SJCRH30 (cell line): ENCODE data around the gene ZNF385B. TPM values are rescaled to one million over a fixed set of nuclear protein-coding genes. Genes with fewer than 3 reads are reported as not detected.

Experiments
- DNase-seq, 2 experiments: peaks; one replicate each; pipeline ENCODE4 v3.0.0-alpha.2; 2015 to 2020
- H3K27ac ChIP-seq: fragments of 250-450 bp; sonication (Bioruptor Pico); 2 replicates; pipeline ENCODE4 v1.5.1; 2020; ENCODE audit warnings: mild to moderate bottlenecking, moderate library complexity
- H3K27me3 ChIP-seq: fragments of 250-450 bp; sonication (Bioruptor Pico); 2 replicates; pipeline ENCODE4 v1.5.1; 2020; ENCODE audit warnings: mild to moderate bottlenecking, moderate library complexity
- H3K36me3 ChIP-seq: fragments of 250-450 bp; sonication (Bioruptor Pico); 2 replicates; pipeline ENCODE4 v1.5.1; 2020; ENCODE audit warnings: mild to moderate bottlenecking, moderate library complexity
- H3K4me1 ChIP-seq: fragments of 250-450 bp; sonication (Bioruptor Pico); 2 replicates; pipeline ENCODE4 v1.5.1; 2020; ENCODE audit warnings: mild to moderate bottlenecking, moderate library complexity
- H3K4me3 ChIP-seq: fragments of 250-450 bp; sonication (Bioruptor Pico); 2 replicates; pipeline ENCODE4 v1.5.1; 2020; ENCODE audit warnings: mild to moderate bottlenecking, moderate library complexity
- H3K9me3 ChIP-seq: fragments of 250-450 bp; sonication (Bioruptor Pico); replicated peaks from 2 replicates; pipeline ENCODE4 v1.5.1; 2020; ENCODE audit warnings: mild to moderate bottlenecking, moderate library complexity
- total RNA-seq: library from RNA; depleted of rRNA; stranded (reverse); fragments of >200 nt; shearing (Covaris generic); gene quantifications from 2 replicates; pipeline ENCODE4 v1.2.3, GENCODE V29; 2014

Gene ZNF385B
- total RNA-seq, 1 experiment from 2014 or later: 2.1 TPM

DNA sequence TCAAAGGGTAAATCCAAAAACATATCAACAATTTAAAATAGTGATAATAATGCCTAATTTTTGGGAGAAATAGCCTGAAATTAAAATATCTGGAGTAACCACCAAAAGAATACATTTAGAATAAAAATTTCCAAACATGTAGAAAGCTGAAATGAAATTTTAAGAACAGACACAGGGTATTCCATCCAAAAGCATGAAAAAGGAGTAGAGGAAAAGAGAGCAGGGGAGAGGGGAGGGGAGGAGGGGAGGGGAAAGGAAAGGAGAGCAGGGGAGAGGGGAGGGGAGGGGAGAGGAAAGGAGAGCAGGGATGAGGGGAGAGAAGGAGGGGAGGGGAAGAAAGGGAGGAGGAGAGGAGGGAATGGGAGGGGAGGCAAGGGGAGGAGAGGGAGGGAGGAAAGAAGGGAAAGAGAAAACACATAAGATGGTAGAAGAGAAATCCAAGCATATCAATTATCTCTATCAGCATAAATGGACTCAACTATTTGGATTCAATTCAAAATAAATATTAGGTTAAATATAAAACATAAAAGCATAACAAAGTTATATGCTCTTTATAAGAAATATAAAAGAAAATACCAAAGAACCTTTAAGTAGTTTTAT lies 141.1 kb downstream of the ZNF385B start:
- Histone ChIP-seq H3K4me3 (no peak overlapping the region), H3K36me3 (no peaks in the 10 kb centered on the region), H3K9me3 (no peaks in the 10 kb centered on the region; the same call in 1 of the 2 replicates), H3K4me1 (peaks cover 6% of the 10 kb centered on the region), H3K27ac (no peak overlapping the region), H3K27me3 (no peaks in the 10 kb centered on the region)
- no peak for DNase-seq

DNA sequence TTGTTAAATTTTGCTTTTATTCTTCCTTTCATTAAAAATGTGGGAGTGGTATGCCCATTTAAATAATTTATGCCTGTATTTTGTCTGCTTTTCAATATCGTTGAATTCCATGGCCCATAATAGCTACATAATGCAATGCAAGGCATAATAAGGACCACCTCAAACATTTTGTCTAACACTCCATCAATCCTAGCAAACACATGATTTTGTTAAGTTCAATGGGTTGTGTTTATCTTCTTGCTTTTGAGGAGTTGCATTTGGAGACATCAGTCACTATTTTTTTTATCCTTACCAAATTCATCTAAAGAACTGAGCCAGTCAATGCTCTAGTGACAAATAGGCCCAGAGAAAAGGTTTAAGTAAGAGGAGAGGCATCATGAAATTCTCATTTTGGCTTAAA lies 145.5 kb downstream of the ZNF385B start:
- no peaks in the 10 kb centered on the region for H3K36me3 ChIP-seq
- H3K9me3 ChIP-seq: no peaks in the 10 kb centered on the region

DNA sequence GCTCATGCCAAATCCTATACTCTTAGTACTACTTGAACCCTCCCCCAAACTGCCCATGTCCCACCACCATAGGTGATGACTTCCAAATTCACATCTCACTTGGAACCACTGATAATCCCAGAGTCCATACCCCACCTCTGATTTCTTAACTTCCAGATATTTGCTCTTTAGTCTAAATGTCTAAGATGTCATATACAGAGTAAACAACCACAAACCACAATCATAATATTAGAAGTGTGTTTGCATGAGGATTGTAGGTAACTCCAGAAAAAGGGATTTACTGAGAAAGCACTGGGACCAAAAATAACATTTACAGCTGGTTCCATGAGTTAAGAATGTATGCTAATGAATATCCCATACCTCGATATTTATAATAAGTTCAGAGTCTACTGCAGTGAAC lies 146.2 kb downstream of the ZNF385B start:
- Histone ChIP-seq H3K4me1 (no peaks in the 10 kb centered on the region), H3K4me3 (no peak overlapping the region), H3K27me3 (no peaks in the 10 kb centered on the region), H3K36me3 (no peaks in the 10 kb centered on the region), H3K27ac (no peak overlapping the region), H3K9me3 (no peaks in the 10 kb centered on the region)
- no peak for DNase-seq

More for the DNA sequence above, 145.5 kb downstream of the ZNF385B start:
- H3K4me3 ChIP-seq: no peak overlapping the region
- H3K27ac ChIP-seq: no peak overlapping the region
- no peaks in the 10 kb centered on the region for H3K4me1 ChIP-seq
- no peak for DNase-seq
- H3K27me3 ChIP-seq: no peaks in the 10 kb centered on the region

DNA sequence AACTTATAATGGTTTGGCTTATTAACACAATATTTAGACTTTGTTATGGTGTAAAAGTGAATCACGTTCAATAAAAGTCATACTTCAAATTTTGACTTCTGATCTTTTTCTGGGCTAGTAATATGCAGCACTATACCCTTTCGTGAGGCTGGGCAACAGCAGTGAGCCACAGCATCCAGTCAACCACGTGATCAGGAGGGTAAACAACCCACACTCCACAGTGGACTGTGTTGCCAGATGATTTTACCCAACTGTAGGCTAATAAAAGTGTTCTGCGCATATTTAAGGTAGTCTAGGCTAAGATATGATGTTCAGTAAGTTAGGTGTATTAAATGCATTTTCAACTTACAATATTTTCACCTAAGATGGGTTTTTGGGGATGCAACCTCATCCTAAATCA lies 148.6 kb downstream of the ZNF385B start:
- Histone ChIP-seq H3K36me3 (no peaks in the 10 kb centered on the region), H3K4me3 (no peak overlapping the region), H3K9me3 (no peaks in the 10 kb centered on the region), H3K4me1 (no peaks in the 10 kb centered on the region), H3K27me3 (no peaks in the 10 kb centered on the region), H3K27ac (no peak overlapping the region)
- no peak for DNase-seq

DNA sequence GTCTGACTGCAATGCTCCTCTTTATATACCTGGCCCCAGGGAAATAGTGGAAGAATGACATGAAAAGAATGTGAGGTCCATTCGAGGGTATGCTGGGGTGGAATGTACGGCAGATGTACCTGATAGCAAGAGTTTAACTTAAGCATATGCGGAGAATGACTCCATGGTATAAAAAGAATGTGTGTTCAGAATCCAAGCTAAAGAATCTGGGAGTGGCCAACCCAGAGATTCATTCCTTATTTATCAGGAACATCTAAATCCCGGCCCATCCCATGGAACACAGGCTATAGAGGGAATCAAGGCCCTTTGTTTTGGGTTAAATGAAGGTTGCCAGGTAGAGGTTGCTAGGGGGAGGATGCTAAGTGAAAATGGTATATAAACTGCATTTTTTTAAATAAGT lies 150.0 kb downstream of the ZNF385B start:
- Histone ChIP-seq H3K36me3 (no peaks in the 10 kb centered on the region), H3K27me3 (no peaks in the 10 kb centered on the region), H3K27ac (no peak overlapping the region), H3K4me3 (no peak overlapping the region), H3K4me1 (no peaks in the 10 kb centered on the region), H3K9me3 (no peaks in the 10 kb centered on the region)
- no peak for DNase-seq

DNA sequence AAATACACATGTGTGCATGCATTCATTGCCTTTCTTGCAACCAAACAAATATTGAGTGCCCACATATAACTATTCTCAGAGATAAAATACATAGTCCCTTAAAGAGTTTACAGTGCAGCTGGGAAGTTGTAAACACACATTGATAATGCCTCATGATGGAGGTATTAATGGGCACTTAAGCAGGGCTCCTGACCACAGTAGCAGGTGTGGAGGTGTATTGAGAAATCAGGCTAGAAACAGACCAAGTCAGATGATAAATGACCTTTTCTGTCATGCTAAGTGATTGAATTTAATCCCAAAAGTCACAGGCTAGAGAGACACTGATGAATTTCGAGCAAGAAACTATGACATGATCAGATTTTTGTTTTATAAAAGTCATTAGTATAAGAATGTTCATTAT lies 157.7 kb downstream of the ZNF385B start:
- Histone ChIP-seq H3K4me3 (no peak overlapping the region), H3K4me1 (peaks cover 6% of the 10 kb centered on the region; the same call in 1 of the 2 replicates), H3K9me3 (no peaks in the 10 kb centered on the region), H3K27ac (no peak overlapping the region), H3K27me3 (no peaks in the 10 kb centered on the region), H3K36me3 (no peaks in the 10 kb centered on the region)
- DNase-seq: no peak

DNA sequence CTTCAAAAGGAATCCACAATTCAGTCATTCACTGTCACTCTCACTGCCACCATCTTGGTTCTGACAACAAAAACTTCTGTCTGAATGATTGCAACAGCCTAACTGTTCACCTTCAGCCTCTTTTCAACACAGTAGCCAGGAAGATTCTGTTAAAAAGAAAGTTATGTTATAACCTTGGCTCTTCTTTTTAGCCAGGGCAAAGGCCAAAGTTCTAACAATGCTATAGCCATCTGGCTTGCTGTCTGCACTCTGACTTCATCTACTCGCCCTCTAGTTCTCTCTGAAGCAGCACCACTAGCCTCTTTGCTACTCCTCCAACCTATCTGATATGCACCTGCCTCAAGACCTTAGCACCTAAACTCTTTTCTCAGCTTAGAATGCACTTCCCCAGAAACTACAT lies 158.5 kb downstream of the ZNF385B start:
- H3K36me3 ChIP-seq: no peaks in the 10 kb centered on the region
- no peak overlapping the region for H3K4me3 ChIP-seq
- H3K27ac ChIP-seq: no peak overlapping the region
- no peaks in the 10 kb centered on the region for H3K27me3 ChIP-seq
- no peaks in the 10 kb centered on the region for H3K9me3 ChIP-seq
- no peak for DNase-seq
- peaks cover 6% of the 10 kb centered on the region; the same call in 1 of the 2 replicates for H3K4me1 ChIP-seq

DNA sequence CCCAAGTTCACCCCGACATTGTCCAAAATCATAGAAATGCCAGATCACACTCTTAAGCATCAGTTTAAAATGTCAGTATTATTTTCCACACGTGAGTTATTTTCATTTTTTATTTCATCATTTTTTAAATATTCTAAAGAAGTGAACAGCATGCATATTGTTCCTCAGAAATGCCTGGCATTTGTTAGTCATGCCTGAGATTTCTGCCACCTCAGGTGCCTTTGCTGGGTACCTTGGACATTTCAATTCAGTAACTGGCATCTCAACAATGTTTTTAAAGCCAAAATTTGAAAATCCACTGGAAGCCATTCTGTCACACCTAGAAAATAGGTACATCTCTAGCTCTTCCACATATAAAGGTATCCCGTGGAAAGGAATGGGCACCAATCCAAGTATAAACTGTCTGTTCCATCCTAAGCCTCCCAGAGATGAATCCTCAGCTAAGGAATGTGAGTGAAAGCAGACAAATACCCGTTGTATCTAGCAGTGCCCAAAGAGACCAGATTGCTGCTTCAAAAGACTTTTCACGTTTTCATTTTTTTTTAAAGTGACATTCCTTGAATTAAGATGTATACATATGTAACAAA lies 159.8 kb downstream of the ZNF385B start:
- Histone ChIP-seq H3K36me3 (no peaks in the 10 kb centered on the region), H3K9me3 (no peaks in the 10 kb centered on the region), H3K4me1 (peaks cover 6% of the 10 kb centered on the region; the same call in 1 of the 2 replicates), H3K27me3 (no peaks in the 10 kb centered on the region), H3K27ac (no peak overlapping the region), H3K4me3 (no peak overlapping the region)
- DNase-seq: peak in 1 of 2 experiments; percentile 23

DNA sequence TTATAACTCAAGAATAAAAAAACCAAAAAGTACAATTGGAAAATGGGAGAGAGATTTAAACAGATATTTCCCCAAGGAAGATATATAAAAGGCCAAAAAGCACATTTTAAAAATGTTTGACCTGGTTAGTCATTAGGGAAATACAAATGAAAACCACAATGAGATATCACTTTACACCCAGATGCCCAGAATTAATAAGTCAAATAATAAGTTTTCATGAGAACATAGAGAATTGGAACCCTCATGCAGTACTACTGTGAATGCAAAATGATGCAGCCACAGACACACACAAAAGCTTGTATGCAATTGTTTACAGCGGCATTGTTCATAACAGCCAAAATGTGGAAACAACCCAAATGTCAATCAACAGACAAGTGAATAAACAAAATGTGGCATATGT lies 165.9 kb downstream of the ZNF385B start:
- no peaks in the 10 kb centered on the region for H3K27me3 ChIP-seq

DNA sequence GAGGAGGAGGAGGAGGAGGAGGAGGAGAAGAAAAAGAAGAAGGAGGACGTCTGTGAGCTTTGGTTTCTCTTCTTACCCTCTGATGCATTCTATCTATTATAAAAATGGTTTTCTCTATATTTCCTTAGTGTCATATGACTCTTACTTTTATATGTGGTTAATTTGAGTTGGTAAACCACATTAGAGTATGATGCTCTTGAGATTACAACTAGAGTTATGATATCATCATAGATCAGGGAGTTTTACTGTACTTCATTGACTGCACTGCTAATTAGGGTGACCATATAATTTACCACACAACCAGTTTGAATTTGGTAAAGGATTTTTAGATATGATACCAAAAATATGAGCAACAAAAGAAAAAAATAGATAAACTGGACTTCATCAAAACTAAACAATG lies 166.4 kb downstream of the ZNF385B start:
- no peak for DNase-seq

More for the DNA sequence above, 165.9 kb downstream of the ZNF385B start:
- no peaks in the 10 kb centered on the region for H3K4me1 ChIP-seq
- no peak overlapping the region for H3K4me3 ChIP-seq
- H3K9me3 ChIP-seq: peaks cover 3% of the 10 kb centered on the region; the same call in 1 of the 2 replicates
- no peaks in the 10 kb centered on the region for H3K36me3 ChIP-seq
- no peak for DNase-seq
- no peak overlapping the region for H3K27ac ChIP-seq

DNA sequence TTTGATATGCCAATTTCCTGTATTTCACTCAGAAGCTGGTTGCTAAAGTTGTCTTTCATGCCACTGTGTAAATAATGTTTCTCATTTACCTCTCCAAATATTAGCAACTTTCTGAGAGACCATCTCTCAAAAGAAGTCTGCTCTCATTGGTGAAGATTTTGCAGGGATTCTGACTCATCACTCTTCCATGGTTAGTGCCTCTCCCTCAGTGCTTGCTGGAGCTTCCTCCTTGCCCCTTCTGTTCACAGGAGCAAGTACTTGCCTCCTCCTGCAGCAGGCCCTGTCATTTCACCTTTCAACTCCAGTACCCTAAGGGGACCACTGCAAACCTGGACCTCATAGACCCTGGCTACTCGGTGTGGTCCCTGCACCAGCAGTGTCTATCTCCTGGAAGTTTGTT lies 168.8 kb downstream of the ZNF385B start:
- no peaks in the 10 kb centered on the region for H3K27me3 ChIP-seq
- no peak for DNase-seq
- no peaks in the 10 kb centered on the region for H3K4me1 ChIP-seq
- H3K9me3 ChIP-seq: peaks cover 3% of the 10 kb centered on the region; the same call in 1 of the 2 replicates
- no peak overlapping the region for H3K4me3 ChIP-seq
- no peak overlapping the region for H3K27ac ChIP-seq
- H3K36me3 ChIP-seq: no peaks in the 10 kb centered on the region

More for the DNA sequence above, 166.4 kb downstream of the ZNF385B start:
- Histone ChIP-seq H3K36me3 (no peaks in the 10 kb centered on the region), H3K27ac (no peak overlapping the region), H3K9me3 (peaks cover 3% of the 10 kb centered on the region; the same call in 1 of the 2 replicates), H3K27me3 (no peaks in the 10 kb centered on the region), H3K4me3 (no peak overlapping the region), H3K4me1 (no peaks in the 10 kb centered on the region)

DNA sequence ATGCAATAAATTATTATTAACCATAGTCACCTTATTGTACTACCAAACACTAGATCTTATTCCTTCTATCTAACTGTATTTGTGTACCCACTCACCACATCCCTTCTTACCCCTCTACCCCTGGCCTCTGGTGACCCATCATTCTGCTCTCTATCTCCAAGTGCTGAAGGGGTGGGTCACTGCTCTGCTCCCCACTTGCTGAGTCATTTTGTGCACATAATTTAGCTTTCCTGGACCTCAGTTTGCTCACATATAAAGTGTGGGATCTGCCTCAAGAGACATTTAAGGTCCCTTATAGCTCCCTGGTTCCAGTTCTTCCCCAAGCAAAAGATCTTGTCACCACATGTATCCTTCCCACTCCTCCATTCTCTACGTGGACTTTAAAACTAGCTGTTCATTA lies 169.4 kb downstream of the ZNF385B start:
- Histone ChIP-seq H3K36me3 (no peaks in the 10 kb centered on the region), H3K4me1 (no peaks in the 10 kb centered on the region), H3K4me3 (no peak overlapping the region), H3K9me3 (peaks cover 3% of the 10 kb centered on the region; the same call in 1 of the 2 replicates), H3K27ac (no peak overlapping the region), H3K27me3 (no peaks in the 10 kb centered on the region)
- DNase-seq: no peak

DNA sequence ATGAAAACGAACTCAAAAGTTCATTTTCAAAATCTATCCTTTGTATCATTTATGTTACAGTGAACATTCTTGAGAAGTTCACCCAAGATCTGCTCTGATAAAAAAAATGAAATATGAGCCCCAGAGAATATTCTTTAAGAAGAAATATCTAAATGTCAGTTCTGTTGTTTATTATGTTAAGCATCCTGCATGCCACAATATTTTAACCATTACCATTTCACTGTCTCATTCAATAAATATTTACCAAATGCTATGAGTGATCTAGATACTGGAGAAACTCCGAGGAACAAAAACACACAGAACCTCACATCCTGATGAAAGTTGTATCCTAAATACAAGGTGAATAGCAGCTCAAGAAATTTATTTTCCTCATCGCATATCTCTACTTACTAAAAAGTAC lies 170.2 kb downstream of the ZNF385B start:
- H3K4me3 ChIP-seq: no peak overlapping the region
- H3K4me1 ChIP-seq: no peaks in the 10 kb centered on the region
- H3K27ac ChIP-seq: no peak overlapping the region
- H3K27me3 ChIP-seq: no peaks in the 10 kb centered on the region
- DNase-seq: no peak
- peaks cover 3% of the 10 kb centered on the region; the same call in 1 of the 2 replicates for H3K9me3 ChIP-seq
- H3K36me3 ChIP-seq: no peaks in the 10 kb centered on the region

DNA sequence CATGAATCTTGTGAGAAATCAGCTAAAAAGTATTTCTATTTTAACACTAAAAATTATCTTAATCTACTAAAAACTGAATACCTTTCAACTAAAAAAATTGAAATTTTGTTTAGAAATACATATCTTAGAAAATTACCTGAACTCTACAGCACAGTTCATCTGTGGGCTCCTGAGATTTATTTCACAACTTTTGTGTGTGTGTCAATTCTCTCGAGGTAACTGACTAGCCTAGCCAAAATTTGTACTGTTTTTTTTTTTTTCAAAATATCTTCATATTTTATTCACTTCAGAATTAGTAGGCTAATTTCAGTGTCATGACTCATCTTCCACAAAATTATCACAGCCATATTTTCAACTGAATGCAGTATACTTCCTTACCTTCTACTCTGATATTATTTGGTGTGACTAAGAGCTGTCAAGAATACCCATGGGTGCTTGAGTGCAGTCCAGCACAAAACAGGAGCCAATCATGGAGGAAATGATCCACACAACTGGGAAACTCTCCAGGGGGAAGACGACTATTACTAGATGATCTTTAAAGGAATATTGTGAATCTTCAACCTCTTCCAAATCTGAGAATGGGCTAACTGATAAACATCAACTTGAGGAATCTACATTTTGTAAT lies 174.6 kb downstream of the ZNF385B start:
- no peaks in the 10 kb centered on the region for H3K36me3 ChIP-seq
- H3K4me3 ChIP-seq: no peak overlapping the region
- H3K4me1 ChIP-seq: no peaks in the 10 kb centered on the region
- DNase-seq: no peak
- H3K27ac ChIP-seq: no peak overlapping the region
- H3K9me3 ChIP-seq: no peaks in the 10 kb centered on the region
- no peaks in the 10 kb centered on the region for H3K27me3 ChIP-seq

DNA sequence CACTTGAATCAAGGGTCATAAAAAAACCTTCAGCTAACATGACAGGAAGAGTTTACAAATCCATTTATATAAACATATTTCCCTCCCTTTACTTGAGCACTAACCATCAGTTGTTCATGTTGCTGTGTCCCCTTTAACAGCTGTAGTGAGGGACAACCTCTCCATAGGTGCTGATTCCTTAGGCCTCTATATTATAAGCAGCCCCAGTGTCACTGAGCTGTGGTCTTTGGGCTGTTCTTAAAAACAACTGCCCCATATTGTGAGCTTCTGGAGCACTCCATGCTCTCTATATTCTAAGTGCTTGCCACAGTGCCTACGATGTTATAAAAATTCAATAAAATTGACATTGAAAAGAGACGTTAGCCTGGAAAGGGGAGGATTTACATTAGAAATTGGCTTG lies 175.3 kb downstream of the ZNF385B start:
- Histone ChIP-seq H3K4me3 (no peak overlapping the region), H3K36me3 (no peaks in the 10 kb centered on the region), H3K9me3 (no peaks in the 10 kb centered on the region), H3K4me1 (no peaks in the 10 kb centered on the region), H3K27ac (no peak overlapping the region), H3K27me3 (no peaks in the 10 kb centered on the region)
- no peak for DNase-seq
